ENCODE measurements around the gene CAPN5. TPM values are rescaled to one million over a fixed set of nuclear protein-coding genes. Genes with fewer than 3 reads are reported as not detected.

The CAPN5 gene
- total and polyA plus RNA-seq, 10 donors = 0.80 to 9.2 (median 4.6) TPM

GRCh38 chr11:77071671-77072605 lies 5.2 kb downstream of the CAPN5 start:
- WGBS, 5 donors = 50 to 68% (median 54%) methylated on average over 12 to 15 of the region's 15 CpGs
- no peak for DNase-seq
- H3K4me3 ChIP-seq = no peak overlapping the region
- TF ChIP-seq POLR2AphosphoS5 (IDR thresholded peaks at IDR 0.05) = no peak
- TF ChIP-seq POLR2A (IDR thresholded peaks at IDR 0.05) = no peak
- TF ChIP-seq CTCF (IDR thresholded peaks at IDR 0.05 in 8 of 11, conservative IDR thresholded peaks at IDR 0.05 in 3 of 11) = no peak
- H3K27ac ChIP-seq = peak overlapping the region in 6 of 8 donors; percentile 63 to 83 (median 74)
- intact Hi-C loops (cut with DNase I; ENCODE audit: low total_unique reads) = no loop called here
- peaks cover 22 to 60% (median 47%) of the 10 kb centered on the region in 6 donors for H3K4me1 ChIP-seq
- H3K27me3 ChIP-seq (replicated peaks in 1 of 7) = no peaks in the 10 kb centered on the region
- no peaks in the 10 kb centered on the region for H3K36me3 ChIP-seq
- H3K9me3 ChIP-seq = no peaks in the 10 kb centered on the region

- Histone ChIP-seq H3K4me1 (peaks cover 22 to 51% (median 41%) of the 10 kb centered on the region in 6 donors), H3K9me3 (no peaks in the 10 kb centered on the region), H3K4me3 (no peak overlapping the region), H3K27ac (peak overlapping the region; percentile 62 to 83 (median 71)), H3K27me3 (replicated peaks in 1 of 7) (no peaks in the 10 kb centered on the region), H3K36me3 (no peaks in the 10 kb centered on the region)
- DNase-seq = no peak
- TF ChIP-seq POLR2A (IDR thresholded peaks at IDR 0.05) = no peak
- 36 to 53% (median 46%) methylated on average over 5 to 8 of the region's 8 CpGs for WGBS, 5 donors
- intact Hi-C loops (cut with DNase I; ENCODE audit: low total_unique reads) = no loop called here
These were observed 6.1 kb downstream of the CAPN5 start for GRCh38 chr11:77072851-77073327.

- Histone ChIP-seq H3K27me3 (replicated peaks in 1 of 7) (no peaks in the 10 kb centered on the region), H3K9me3 (no peaks in the 10 kb centered on the region), H3K4me1 (peaks cover 22 to 45% (median 39%) of the 10 kb centered on the region in 6 donors), H3K4me3 (no peak overlapping the region), H3K36me3 (no peaks in the 10 kb centered on the region), H3K27ac (peak overlapping the region; percentile 62 to 83 (median 72))
- 44 to 63% (median 62%) methylated on average over 11 of the region's 11 CpGs for WGBS, 5 donors
- peak; percentile 78 for DNase-seq
- TF ChIP-seq POLR2AphosphoS5 (IDR thresholded peaks at IDR 0.05) (peak; percentile 64 to 83 (median 76)), CTCF (IDR thresholded peaks at IDR 0.05 in 8 of 11, conservative IDR thresholded peaks at IDR 0.05 in 3 of 11) (peak in 8 of 11 experiments; percentile 13 to 58 (median 34)), POLR2A (IDR thresholded peaks at IDR 0.05) (peak in 1 of 3 donors; percentile 13)
- intact Hi-C loops (cut with DNase I; ENCODE audit: low total_unique reads) = no loop called here
These were observed 6.7 kb downstream of the CAPN5 start for GRCh38 chr11:77073328-77074001.

- intact Hi-C loops (cut with DNase I; ENCODE audit: low total_unique reads) = no loop called here
- Histone ChIP-seq H3K4me1 (peaks cover 22 to 43% (median 38%) of the 10 kb centered on the region in 6 donors), H3K4me3 (no peak overlapping the region), H3K36me3 (no peaks in the 10 kb centered on the region), H3K27me3 (replicated peaks in 1 of 7) (no peaks in the 10 kb centered on the region), H3K27ac (peak overlapping the region; percentile 62 to 83 (median 72)), H3K9me3 (no peaks in the 10 kb centered on the region)
- no peak for TF ChIP-seq CTCF (IDR thresholded peaks at IDR 0.05 in 8 of 11, conservative IDR thresholded peaks at IDR 0.05 in 3 of 11)
- TF ChIP-seq POLR2AphosphoS5 (IDR thresholded peaks at IDR 0.05) = no peak
- TF ChIP-seq POLR2A (IDR thresholded peaks at IDR 0.05) = no peak
- 74 to 93% (median 86%) methylated on average over 5 of the region's 5 CpGs for WGBS, 5 donors
- no peak for DNase-seq
These were observed 7.4 kb downstream of the CAPN5 start for GRCh38 chr11:77074205-77074604.
